Type B pancreatic cell (in vitro differentiated cells): ENCODE data around the gene TTC9B. TPM values are rescaled to one million over a fixed set of nuclear protein-coding genes. Genes with fewer than 3 reads are reported as not detected.
"Not testable (repeated sequence)": the region's sequence is repeated elsewhere in the genome, so short reads cannot be mapped to it uniquely, and the experiment has no call there.

Experiments used
- DNase-seq: peaks from one replicate; pipeline ENCODE4 v3.0.0; 2021; ENCODE audit warnings: mixed read lengths; ENCODE audit not compliant: unreplicated experiment; ENCODE audit errors: extremely low spot score
- H3K27ac Mint-ChIP-seq: 2 replicates; pipeline ENCODE4 v1.8.0; 2021; ENCODE audit warnings: mild to moderate bottlenecking, mixed read lengths
- H3K27me3 Mint-ChIP-seq: 2 replicates; pipeline ENCODE4 v1.8.0; 2021; ENCODE audit warnings: mixed read lengths
- H3K36me3 Mint-ChIP-seq: 2 replicates; pipeline ENCODE4 v1.8.0; 2021; ENCODE audit warnings: mixed read lengths
- H3K4me1 Mint-ChIP-seq: one replicate; pipeline ENCODE4 v1.8.0; 2021; ENCODE audit warnings: mixed read lengths; ENCODE audit not compliant: unreplicated experiment
- H3K4me3 Mint-ChIP-seq: 2 replicates; pipeline ENCODE4 v1.8.0; 2021; ENCODE audit warnings: mild to moderate bottlenecking, mixed read lengths
- H3K9me3 Mint-ChIP-seq: 2 replicates; pipeline ENCODE4 v1.8.0; 2021; ENCODE audit warnings: mixed read lengths
- CTCF ChIP-seq: fragments of 200-600 bp; sonication (generic); conservative IDR thresholded peaks from 2 replicates; pipeline ENCODE4 v1.5.0; 2021; ENCODE audit warnings: antibody characterized with exemption, mild to moderate bottlenecking
- total RNA-seq: library from RNA; stranded (reverse); gene quantifications from 2 replicates; pipeline ENCODE4 v1.2.1, GENCODE V29; 2021; ENCODE audit warnings: low replicate concordance

The TTC9B gene
- total RNA-seq, 1 donor from 2014 or later = 0.39 TPM

GRCh38 chr19:40219721-40220276 is 1.6 kb upstream of the TTC9B start:
- peaks cover 11% of the 10 kb centered on the region for H3K36me3 Mint-ChIP-seq
- no peak for DNase-seq
- peaks cover 6% of the 10 kb centered on the region for H3K9me3 Mint-ChIP-seq
- no peak overlapping the region for H3K4me3 Mint-ChIP-seq
- no peak for TF ChIP-seq CTCF
- H3K27ac Mint-ChIP-seq = no peak overlapping the region
- peaks cover 72% of the 10 kb centered on the region for H3K27me3 Mint-ChIP-seq
- H3K4me1 Mint-ChIP-seq = peaks cover 12% of the 10 kb centered on the region

- not testable (repeated sequence) for DNase-seq, H3K4me3 Mint-ChIP-seq, H3K9me3 Mint-ChIP-seq
- Mint-ChIP-seq H3K36me3 (peaks cover 14% of the 10 kb centered on the region), H3K4me1 (peaks cover 12% of the 10 kb centered on the region), H3K27ac (peak overlapping the region; percentile 49), H3K27me3 (peaks cover 67% of the 10 kb centered on the region)
Observed at GRCh38 chr19:40219029-40219428, 845 bp upstream of the TTC9B start.

GRCh38 chr19:40217027-40217810 is 965 bp downstream of the TTC9B start:
- H3K27ac Mint-ChIP-seq = peak overlapping the region; percentile 92
- H3K9me3 Mint-ChIP-seq = peaks cover 5% of the 10 kb centered on the region
- DNase-seq = no peak
- H3K4me3 Mint-ChIP-seq = peak overlapping the region; percentile 64
- H3K4me1 Mint-ChIP-seq = peaks cover 12% of the 10 kb centered on the region
- TF ChIP-seq CTCF = peak; percentile 63
- H3K36me3 Mint-ChIP-seq = peaks cover 14% of the 10 kb centered on the region
- H3K27me3 Mint-ChIP-seq = peaks cover 62% of the 10 kb centered on the region

- peak overlapping the region; percentile 92 for H3K27ac Mint-ChIP-seq
- peaks cover 58% of the 10 kb centered on the region for H3K27me3 Mint-ChIP-seq
- no peak for DNase-seq
- peaks cover 7% of the 10 kb centered on the region for H3K4me1 Mint-ChIP-seq
- H3K9me3 Mint-ChIP-seq = peaks cover under 1% of the 10 kb centered on the region
- peak overlapping the region; percentile 64 for H3K4me3 Mint-ChIP-seq
- peaks cover 10% of the 10 kb centered on the region for H3K36me3 Mint-ChIP-seq
- TF ChIP-seq CTCF = no peak
Observed at GRCh38 chr19:40216777-40217026, 1.5 kb downstream of the TTC9B start.

- Mint-ChIP-seq H3K27ac (peak overlapping the region; percentile 92), H3K36me3 (peaks cover 10% of the 10 kb centered on the region), H3K27me3 (peaks cover 52% of the 10 kb centered on the region), H3K4me1 (peaks cover 7% of the 10 kb centered on the region), H3K4me3 (peak overlapping the region; percentile 64), H3K9me3 (no peaks in the 10 kb centered on the region)
- no peak for TF ChIP-seq CTCF
- DNase-seq = no peak
Observed at GRCh38 chr19:40216013-40216776, 2.0 kb downstream of the TTC9B start.

GRCh38 chr19:40214936-40215335 is 3.2 kb downstream of the TTC9B start:
- no peak overlapping the region for H3K4me3 Mint-ChIP-seq
- H3K9me3 Mint-ChIP-seq = no peaks in the 10 kb centered on the region
- H3K4me1 Mint-ChIP-seq = peaks cover 7% of the 10 kb centered on the region
- no peak for DNase-seq
- peaks cover 41% of the 10 kb centered on the region for H3K27me3 Mint-ChIP-seq
- H3K36me3 Mint-ChIP-seq = peaks cover 10% of the 10 kb centered on the region
- no peak overlapping the region for H3K27ac Mint-ChIP-seq
- TF ChIP-seq CTCF = no peak
